Measurements from ENCODE around the gene C15orf39. TPM values are rescaled to one million over a fixed set of nuclear protein-coding genes. Genes with fewer than 3 reads are reported as not detected.

C15orf39 gene
- total RNA-seq, 3 donors from 2014 or later (not counting 1 experiment from before 2014, with no cell fraction given), result 63.5 to 89.2 (median 70.1) TPM

DNA sequence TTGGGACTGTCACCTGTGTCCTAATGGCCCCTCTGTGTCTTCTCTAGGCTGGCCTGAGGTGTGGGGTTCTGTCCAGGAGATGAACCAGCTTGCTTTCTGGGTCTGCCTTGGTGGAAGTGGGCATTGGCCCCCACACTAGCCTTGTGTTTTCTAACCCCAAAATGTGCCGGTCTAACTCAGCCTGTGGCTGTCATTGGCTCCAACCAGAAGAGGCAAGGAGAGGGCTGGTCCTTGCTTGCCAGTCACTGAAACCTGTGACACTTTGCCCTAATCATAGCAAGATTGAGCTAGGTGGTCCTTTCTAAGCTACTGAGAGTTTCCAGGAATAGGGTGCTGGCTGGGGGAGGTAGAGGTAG is 2.2 kb downstream of the C15orf39 start:
- no peaks in the 10 kb centered on the region for H3K27me3 ChIP-seq (ENCODE audit: control insufficient read depth, insufficient read depth, low read length)
- H3K4me1 ChIP-seq (ENCODE audit: control insufficient read depth, insufficient read depth, low read length), result peaks cover 67% of the 10 kb centered on the region
- peaks cover 33% of the 10 kb centered on the region for H3K36me3 ChIP-seq (ENCODE audit: control insufficient read depth, insufficient read depth, low read length)
- peak overlapping the region; percentile 59 for H3K4me3 ChIP-seq (ENCODE audit: low read length)
- Mint-ChIP-seq H3K36me3 (peaks cover under 1% of the 10 kb centered on the region), H3K4me1 (peaks cover 39 to 78% of the 10 kb centered on the region in 2 donors), H3K27me3 (ENCODE audit: low read depth in 2 of 2) (no peaks in the 10 kb centered on the region), H3K9me3 (no peaks in the 10 kb centered on the region), H3K27ac (peak overlapping the region; percentile 88 to 93), H3K4me3 (peak overlapping the region; percentile 93)
- intact Hi-C loops (cut with micrococcal nuclease), result loop anchor here (1.0 to 10.0 kb wide), 6 partner anchors 95 to 569 kb away; partner anchors contain the start of genes CSK, RPP25 and ULK3
- H3K27ac ChIP-seq (ENCODE audit: low read length), result peak overlapping the region; percentile 74
- WGBS (ENCODE audit: insufficient coverage), result 4% methylated on average over 1 of the region's 1 CpG
- TF ChIP-seq CTCF (IDR thresholded peaks at IDR 0.05), result no peak
- DNase-seq (peak in 1 of 2 donors; percentile 18), ATAC-seq (no peak)
- no peaks in the 10 kb centered on the region for H3K9me3 ChIP-seq (ENCODE audit: control insufficient read depth, insufficient read depth, low read length)

- Mint-ChIP-seq H3K36me3 (peaks cover 7% of the 10 kb centered on the region), H3K4me1 (peaks cover 39 to 78% of the 10 kb centered on the region in 2 donors), H3K4me3 (peak overlapping the region; percentile 93), H3K27ac (peak overlapping the region; percentile 88 to 93), H3K9me3 (no peaks in the 10 kb centered on the region), H3K27me3 (ENCODE audit: low read depth in 2 of 2) (no peaks in the 10 kb centered on the region)
- DNase-seq (peak; percentile 81 to 92), ATAC-seq (peak; percentile 61 to 79 (median 66))
- no peak overlapping the region for H3K4me3 ChIP-seq (ENCODE audit: low read length)
- intact Hi-C loops (cut with micrococcal nuclease), result loop anchor here (1.0 to 10.0 kb wide), 5 partner anchors 175 to 570 kb away; partner anchors contain the start of genes CSK, RPP25 and ULK3
- H3K9me3 ChIP-seq (ENCODE audit: control insufficient read depth, insufficient read depth, low read length), result no peaks in the 10 kb centered on the region
- peaks cover 66% of the 10 kb centered on the region for H3K4me1 ChIP-seq (ENCODE audit: control insufficient read depth, insufficient read depth, low read length)
- H3K36me3 ChIP-seq (ENCODE audit: control insufficient read depth, insufficient read depth, low read length), result peaks cover 39% of the 10 kb centered on the region
- H3K27me3 ChIP-seq (ENCODE audit: control insufficient read depth, insufficient read depth, low read length), result no peaks in the 10 kb centered on the region
- H3K27ac ChIP-seq (ENCODE audit: low read length), result peak overlapping the region; percentile 74
- 13% methylated on average over 10 of the region's 10 CpGs for WGBS (ENCODE audit: insufficient coverage)
- TF ChIP-seq CTCF (IDR thresholded peaks at IDR 0.05), result peak; percentile 85
Observed at GRCh38 chr15:75204340-75205063, 2.8 kb downstream of the C15orf39 start.

GRCh38 chr15:75205064-75205395 is 3.3 kb downstream of the C15orf39 start:
- Histone ChIP-seq H3K27me3 (ENCODE audit: control insufficient read depth, insufficient read depth, low read length) (no peaks in the 10 kb centered on the region), H3K9me3 (ENCODE audit: control insufficient read depth, insufficient read depth, low read length) (no peaks in the 10 kb centered on the region), H3K36me3 (ENCODE audit: control insufficient read depth, insufficient read depth, low read length) (peaks cover 44% of the 10 kb centered on the region), H3K4me3 (ENCODE audit: low read length) (no peak overlapping the region), H3K4me1 (ENCODE audit: control insufficient read depth, insufficient read depth, low read length) (peaks cover 66% of the 10 kb centered on the region), H3K27ac (ENCODE audit: low read length) (no peak overlapping the region)
- 40% methylated on average over 3 of the region's 3 CpGs for WGBS (ENCODE audit: insufficient coverage)
- intact Hi-C loops (cut with micrococcal nuclease), result loop anchor here (2.0 to 10.0 kb wide), 4 partner anchors 248 to 570 kb away; partner anchors contain the start of genes CSK, RPP25 and ULK3
- no peak for DNase-seq
- H3K4me3 Mint-ChIP-seq, result peak overlapping the region; percentile 93
- no peaks in the 10 kb centered on the region for H3K9me3 Mint-ChIP-seq
- no peak for ATAC-seq
- no peaks in the 10 kb centered on the region for H3K27me3 Mint-ChIP-seq (ENCODE audit: low read depth in 2 of 2)
- H3K4me1 Mint-ChIP-seq, result peaks cover 39 to 78% of the 10 kb centered on the region in 2 donors
- H3K27ac Mint-ChIP-seq, result peak overlapping the region; percentile 88 to 93
- H3K36me3 Mint-ChIP-seq, result peaks cover 7% of the 10 kb centered on the region
- TF ChIP-seq CTCF (IDR thresholded peaks at IDR 0.05), result no peak
